ENCODE results near the gene CRELD2.
A peak's percentile ranks its signal among the peaks of the same experiment; 100 is the strongest.

CRELD2 gene

GRCh38 chr22:49970528-49971231 is 52.2 kb downstream of the CRELD2 start:
- DNase-seq, result peak; percentile 75

- DNase-seq, result no peak
Measured at GRCh38 chr22:49971232-49972162, 53.1 kb downstream of the CRELD2 start.

GRCh38 chr22:49972163-49973017 is 54.0 kb downstream of the CRELD2 start:
- DNase-seq, result no peak

GRCh38 chr22:49973018-49973961 is 54.9 kb downstream of the CRELD2 start:
- DNase-seq, result no peak

GRCh38 chr22:49975543-49976389 is 57.3 kb downstream of the CRELD2 start:
- DNase-seq, result no peak

- no peak for DNase-seq
Measured at GRCh38 chr22:49976439-49977175, 58.2 kb downstream of the CRELD2 start.

Measured in retina (tissue), 1 donor.